GM12873 (cell line): Measurements from ENCODE around the gene PACSIN2.

Source experiments
- CTCF ChIP-seq: IDR thresholded peaks from 2 replicates; pipeline ENCODE4 v1.5.1; 2012; ENCODE audit warnings: low read depth, mild to moderate bottlenecking, moderate library complexity, low read length, control low read depth; ENCODE audit not compliant: insufficient read depth; ENCODE audit errors: missing control alignments

The PACSIN2 gene

GRCh38 chr22:43042101-43042780 is 27.3 kb upstream of the PACSIN2 start:
- no peak for TF ChIP-seq CTCF

- no peak for TF ChIP-seq CTCF
Measured at GRCh38 chr22:43039800-43040199, 24.9 kb upstream of the PACSIN2 start.

GRCh38 chr22:43038325-43038724 is 23.4 kb upstream of the PACSIN2 start:
- TF ChIP-seq CTCF = no peak

GRCh38 chr22:43036282-43036829 is 21.4 kb upstream of the PACSIN2 start:
- TF ChIP-seq CTCF = no peak

- TF ChIP-seq CTCF = no peak
Measured at GRCh38 chr22:43035250-43035649, 20.3 kb upstream of the PACSIN2 start.

GRCh38 chr22:43031617-43032016 is 16.7 kb upstream of the PACSIN2 start:
- no peak for TF ChIP-seq CTCF

- no peak for TF ChIP-seq CTCF
Measured at GRCh38 chr22:43018615-43019014, 3.7 kb upstream of the PACSIN2 start.
